ENCODE data around the gene URGCP.

Gene URGCP

DNA sequence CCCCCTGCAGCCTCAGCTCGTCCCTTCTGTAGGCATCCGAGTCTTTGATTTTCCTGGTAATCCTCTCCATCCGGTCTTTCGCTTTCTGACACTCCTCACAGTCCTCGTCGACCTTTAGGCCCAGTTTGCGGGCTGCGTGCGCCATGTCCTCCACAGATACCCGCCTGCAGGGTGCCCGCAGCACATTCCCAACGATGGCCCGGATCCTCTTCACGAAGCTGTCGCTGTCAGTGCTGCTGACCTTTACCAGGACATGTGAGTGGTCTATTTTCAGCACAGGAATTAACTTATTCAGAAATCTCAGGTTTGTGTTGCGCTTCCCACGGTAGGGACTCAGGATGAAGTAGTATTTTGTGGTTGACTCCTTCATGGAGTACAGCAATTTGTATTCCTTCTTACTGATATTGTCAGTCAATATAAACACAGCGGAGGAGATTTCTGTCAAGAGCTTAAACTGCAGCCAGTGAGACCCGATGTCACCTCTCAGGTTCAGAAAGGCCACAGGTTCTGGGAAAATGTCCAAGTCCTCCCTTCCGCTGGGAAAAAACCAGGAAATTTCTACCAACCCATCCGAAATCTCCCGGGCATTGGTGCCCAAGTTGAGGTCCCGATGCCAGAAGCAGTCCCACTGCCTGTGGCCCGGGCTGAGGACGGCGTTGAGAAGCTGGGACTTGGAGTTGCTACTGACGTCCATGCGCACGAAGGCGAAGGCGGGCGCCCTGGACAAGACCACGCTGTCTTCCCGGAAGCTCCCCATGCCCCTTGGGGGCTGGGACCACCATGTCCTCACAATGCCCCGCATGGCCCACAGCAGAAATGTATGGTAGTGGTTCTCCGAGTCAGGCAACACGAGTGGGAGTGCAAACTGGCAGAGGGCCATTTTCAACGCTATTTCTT, 28.2 kb downstream of the URGCP start:
- no peak for TF ChIP-seq CTCF (IDR thresholded peaks at IDR 0.05; ENCODE audit: low read depth, low read length)
- in situ Hi-C loops (cut with HindIII; ENCODE audit: low sequenced_read_pairs): no loop called here
- no peak for DNase-seq (ENCODE audit: low read depth, low spot score)
- H3K4me3 ChIP-seq (ENCODE audit: low read depth, low read length): no peak overlapping the region

DNA sequence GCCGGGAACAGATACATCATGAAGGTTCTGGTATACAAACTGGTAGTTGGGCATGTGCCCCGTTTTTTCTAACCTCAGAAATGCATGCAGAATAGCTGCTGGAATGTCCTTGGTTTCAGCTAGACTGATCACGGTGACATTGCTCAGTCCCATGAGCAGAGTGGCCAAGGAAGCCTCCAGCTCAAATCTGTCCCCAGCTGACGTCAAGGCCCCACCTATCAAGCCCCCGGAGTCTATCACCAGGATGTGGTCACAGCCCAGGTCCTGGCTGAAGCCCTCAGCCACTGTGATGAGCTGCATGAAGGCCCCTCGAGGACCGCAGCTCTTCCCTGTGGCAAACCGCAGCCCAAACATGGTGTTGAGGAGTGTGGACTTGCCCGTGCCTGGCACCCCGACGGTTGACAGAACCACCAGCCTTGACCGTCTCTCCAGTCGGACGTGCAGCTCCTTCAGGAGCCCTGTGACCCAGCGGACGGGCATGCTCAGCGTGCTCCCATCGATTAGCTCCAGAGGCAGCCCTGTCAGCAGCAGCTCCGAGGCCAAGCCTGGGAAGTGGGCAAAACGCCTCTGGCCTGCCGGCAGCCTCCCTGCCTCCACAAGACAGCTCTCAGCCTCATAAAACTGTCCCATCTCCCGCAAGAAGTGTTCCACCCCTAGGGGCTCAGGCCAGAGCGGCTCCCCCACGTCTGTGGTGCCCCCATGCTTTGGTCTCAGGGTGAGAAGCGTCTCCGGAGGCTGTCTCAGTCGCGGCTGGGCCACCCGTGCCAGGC, 29.2 kb downstream of the URGCP start:
- no peak for TF ChIP-seq CTCF (IDR thresholded peaks at IDR 0.05; ENCODE audit: low read depth, low read length)
- no peak overlapping the region for H3K4me3 ChIP-seq (ENCODE audit: low read depth, low read length)
- in situ Hi-C loops (cut with HindIII; ENCODE audit: low sequenced_read_pairs): no loop called here
- DNase-seq (ENCODE audit: low read depth, low spot score): no peak

GRCh38 chr7:43876241-43876640, 30.2 kb downstream of the URGCP start:
- DNase-seq (ENCODE audit: low read depth, low spot score): no peak
- no peak overlapping the region for H3K4me3 ChIP-seq (ENCODE audit: low read depth, low read length)
- no peak for TF ChIP-seq CTCF (IDR thresholded peaks at IDR 0.05; ENCODE audit: low read depth, low read length)
- in situ Hi-C loops (cut with HindIII; ENCODE audit: low sequenced_read_pairs): no loop called here

GRCh38 chr7:43873300-43873699, 33.1 kb downstream of the URGCP start:
- TF ChIP-seq CTCF (IDR thresholded peaks at IDR 0.05; ENCODE audit: low read depth, low read length): no peak
- in situ Hi-C loops (cut with HindIII; ENCODE audit: low sequenced_read_pairs): no loop called here
- H3K4me3 ChIP-seq (ENCODE audit: low read depth, low read length): no peak overlapping the region
- peak; percentile 44 for DNase-seq (ENCODE audit: low read depth, low spot score)

DNA sequence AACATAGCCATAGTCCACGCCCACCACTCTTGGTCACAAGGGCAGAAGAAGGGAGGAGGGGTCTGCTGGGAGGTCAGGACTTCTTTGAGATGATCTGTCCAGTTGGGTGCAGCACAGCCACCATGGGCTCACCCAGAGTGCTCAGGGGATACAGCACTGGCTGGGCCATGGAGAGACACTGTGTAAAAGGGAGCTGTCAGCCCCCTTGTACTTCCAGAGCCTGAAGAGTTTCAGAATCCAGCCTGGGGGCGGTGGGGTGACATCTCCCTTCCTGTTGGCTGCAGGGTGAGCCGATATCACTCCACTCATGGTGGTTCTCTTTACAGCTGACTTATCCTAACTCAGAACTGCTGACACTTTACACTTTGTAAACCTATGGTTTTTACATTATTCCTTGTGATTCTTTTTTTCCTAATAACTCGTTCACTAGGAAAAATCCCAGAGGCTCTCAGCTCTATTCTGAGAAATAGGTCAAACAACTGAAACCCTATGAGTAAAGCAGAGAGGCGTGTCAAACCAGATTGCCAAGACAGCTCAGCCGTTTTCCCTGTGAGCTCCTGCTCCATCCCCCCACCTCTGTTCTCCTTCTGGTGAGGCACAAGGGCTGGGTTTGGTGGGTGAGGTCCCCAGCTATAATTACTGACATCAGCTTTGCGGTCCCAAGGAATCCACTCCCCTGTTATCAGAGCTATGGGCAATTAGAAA, 33.8 kb downstream of the URGCP start:
- in situ Hi-C loops (cut with HindIII; ENCODE audit: low sequenced_read_pairs): no loop called here
- DNase-seq (ENCODE audit: low read depth, low spot score): peak; percentile 66
- no peak for TF ChIP-seq CTCF (IDR thresholded peaks at IDR 0.05; ENCODE audit: low read depth, low read length)
- no peak overlapping the region for H3K4me3 ChIP-seq (ENCODE audit: low read depth, low read length)

DNA sequence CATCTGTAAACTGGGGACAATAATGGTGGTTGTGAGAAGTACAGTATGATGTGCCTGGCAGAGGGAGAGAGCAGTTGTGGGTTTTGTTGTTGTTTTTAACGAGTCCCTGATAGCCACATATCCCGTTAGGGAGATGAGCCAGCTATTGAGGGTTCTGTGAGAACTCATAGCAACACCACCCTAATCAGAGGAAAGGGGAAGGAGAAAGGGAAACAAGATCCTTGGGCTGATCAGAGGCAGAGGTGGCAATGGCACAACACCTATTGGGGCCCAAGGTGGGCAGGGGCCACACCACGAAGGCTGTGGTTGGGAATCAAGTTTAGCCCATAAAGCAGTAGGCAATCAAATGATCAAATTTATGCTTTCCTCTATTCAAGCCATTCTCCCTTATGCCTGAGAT, 35.3 kb downstream of the URGCP start:
- no peak overlapping the region for H3K4me3 ChIP-seq (ENCODE audit: low read depth, low read length)
- DNase-seq (ENCODE audit: low read depth, low spot score): no peak
- TF ChIP-seq CTCF (IDR thresholded peaks at IDR 0.05; ENCODE audit: low read depth, low read length): no peak
- in situ Hi-C loops (cut with HindIII; ENCODE audit: low sequenced_read_pairs): no loop called here
